ENCODE results near the gene DNM3.

DNA sequence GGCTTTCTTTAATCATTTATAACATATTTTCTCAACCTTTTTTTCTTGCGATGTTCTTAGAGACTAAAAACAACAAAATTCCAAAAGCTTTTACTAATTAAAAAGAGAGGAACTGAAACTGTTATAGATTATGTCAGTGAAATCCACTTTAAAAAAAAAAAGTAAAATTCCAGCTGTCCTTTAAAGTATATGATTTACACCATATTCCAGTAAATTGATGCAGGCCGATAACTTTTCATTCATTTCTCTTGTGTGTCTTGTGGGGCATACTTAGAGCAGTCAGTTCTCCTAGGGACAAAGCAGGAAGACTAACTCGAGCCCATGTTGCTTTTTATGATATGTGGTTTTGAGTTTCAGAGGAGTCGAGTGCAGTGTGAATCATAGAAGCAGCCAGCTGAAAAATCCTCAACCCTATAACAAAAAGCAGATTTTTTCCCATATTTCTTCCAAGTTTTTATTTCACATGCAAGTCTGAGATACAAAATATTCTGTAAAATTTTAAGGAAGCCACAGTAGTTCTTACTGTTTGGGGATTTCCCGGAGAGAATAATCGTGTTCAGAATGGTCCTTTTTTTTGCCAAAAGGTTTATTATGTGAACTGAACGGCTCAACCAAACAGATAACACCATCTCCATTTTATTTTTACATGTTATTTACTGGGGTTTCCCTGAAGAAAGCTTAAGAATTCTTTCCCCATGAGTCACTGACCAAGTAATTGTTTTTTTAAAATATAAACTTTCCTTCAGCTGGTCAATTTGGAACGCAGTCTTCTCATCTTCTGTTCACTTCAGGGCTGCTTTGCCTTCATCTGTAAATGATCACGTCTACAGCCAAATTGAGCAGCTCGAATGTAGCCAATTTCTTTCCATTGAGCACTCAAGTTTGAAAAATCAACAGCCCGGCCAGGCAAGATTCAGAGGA is 502.2 kb downstream of the DNM3 start:
- TF ChIP-seq, protein P1, sequence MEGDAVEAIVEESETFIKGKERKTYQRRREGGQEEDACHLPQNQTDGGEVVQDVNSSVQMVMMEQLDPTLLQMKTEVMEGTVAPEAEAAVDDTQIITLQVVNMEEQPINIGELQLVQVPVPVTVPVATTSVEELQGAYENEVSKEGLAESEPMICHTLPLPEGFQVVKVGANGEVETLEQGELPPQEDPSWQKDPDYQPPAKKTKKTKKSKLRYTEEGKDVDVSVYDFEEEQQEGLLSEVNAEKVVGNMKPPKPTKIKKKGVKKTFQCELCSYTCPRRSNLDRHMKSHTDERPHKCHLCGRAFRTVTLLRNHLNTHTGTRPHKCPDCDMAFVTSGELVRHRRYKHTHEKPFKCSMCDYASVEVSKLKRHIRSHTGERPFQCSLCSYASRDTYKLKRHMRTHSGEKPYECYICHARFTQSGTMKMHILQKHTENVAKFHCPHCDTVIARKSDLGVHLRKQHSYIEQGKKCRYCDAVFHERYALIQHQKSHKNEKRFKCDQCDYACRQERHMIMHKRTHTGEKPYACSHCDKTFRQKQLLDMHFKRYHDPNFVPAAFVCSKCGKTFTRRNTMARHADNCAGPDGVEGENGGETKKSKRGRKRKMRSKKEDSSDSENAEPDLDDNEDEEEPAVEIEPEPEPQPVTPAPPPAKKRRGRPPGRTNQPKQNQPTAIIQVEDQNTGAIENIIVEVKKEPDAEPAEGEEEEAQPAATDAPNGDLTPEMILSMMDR (IDR thresholded peaks at IDR 0.05), result no peak
- no peak for TF ChIP-seq POLR2A (IDR thresholded peaks at IDR 0.05)

Measured in lower leg skin (tissue), 3 donors.